Measurements from ENCODE around the gene COP1. TPM values are rescaled to one million over a fixed set of nuclear protein-coding genes. Genes with fewer than 3 reads are reported as not detected.

COP1 gene
- total RNA-seq, 6 experiments from 2014 or later: 19.7 to 33.7 (median 20.9) TPM

DNA sequence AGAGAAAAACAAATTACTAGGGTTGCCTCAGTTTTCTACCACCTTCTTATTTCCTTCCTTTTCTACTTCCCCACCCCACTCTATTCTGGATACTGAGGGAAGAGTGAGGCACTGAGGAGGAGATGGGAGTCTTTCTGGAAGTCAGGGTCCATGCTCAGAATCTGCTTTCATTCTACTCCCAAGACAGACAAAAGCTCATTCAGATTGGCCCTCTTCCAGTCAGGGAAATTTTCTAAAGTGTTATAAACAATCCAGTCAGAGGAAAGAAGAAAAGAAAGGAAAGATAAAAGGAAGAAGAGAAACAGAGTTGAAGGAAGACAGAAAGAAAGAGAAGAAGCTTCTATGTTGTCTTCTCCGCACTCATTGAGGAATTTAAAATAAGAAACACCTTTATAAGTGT is 228.6 kb downstream of the COP1 start:
- ATAC-seq (no peak), DNase-seq (no peak)
- WGBS (ENCODE audit: insufficient coverage, low coverage, low lambda C conversion rate, missing lambda C conversion rate): 100% methylated on average over 1 of the region's 1 CpG
- Histone ChIP-seq H3K9me3 (no peaks in the 10 kb centered on the region), H3K27ac (no peak overlapping the region), H3K36me3 (no peaks in the 10 kb centered on the region), H3K4me1 (no peaks in the 10 kb centered on the region), H3K4me3 (no peak overlapping the region), H3K27me3 (no peaks in the 10 kb centered on the region)
- intact Hi-C loops (cut with DNase I): no loop called here
- TF ChIP-seq CTCF (IDR thresholded peaks at IDR 0.05) (no peak), POLR2A (IDR thresholded peaks at IDR 0.05) (no peak)

DNA sequence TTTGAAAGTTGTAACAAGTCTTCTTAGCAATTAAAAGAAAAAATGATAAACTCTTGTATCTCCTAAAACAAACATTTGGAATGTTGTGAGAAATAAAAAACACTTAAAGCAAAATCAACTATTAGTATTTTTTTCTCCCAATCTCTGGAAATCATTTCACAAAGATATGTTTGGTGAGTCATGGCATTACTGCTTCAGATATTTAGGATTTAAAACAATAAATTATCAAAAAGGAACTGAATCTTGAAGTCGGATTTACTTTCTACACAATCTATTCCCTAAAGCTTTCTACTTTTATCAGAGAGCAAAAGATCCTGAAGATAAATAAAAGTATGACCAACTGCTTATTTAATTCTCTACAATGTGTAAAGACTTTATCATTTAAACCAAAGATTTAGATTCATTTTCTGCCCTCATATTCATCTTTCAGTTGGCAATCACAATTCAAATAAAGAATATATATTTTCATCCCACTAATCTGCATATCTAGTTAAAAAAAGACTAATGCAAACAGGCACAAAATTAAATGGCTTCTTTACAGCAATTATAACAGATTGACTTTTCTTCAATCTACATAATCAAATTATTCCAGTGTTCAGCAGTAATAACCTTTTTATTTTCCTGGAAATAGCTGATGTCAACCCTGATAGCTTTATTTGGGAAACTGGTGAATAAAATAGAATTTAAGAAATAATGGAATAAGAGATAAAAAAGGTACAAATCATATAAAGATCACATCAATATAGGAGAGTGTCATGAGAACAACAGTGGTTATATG is 230.0 kb downstream of the COP1 start:
- ATAC-seq (no peak), DNase-seq (no peak)
- Histone ChIP-seq H3K27me3 (no peaks in the 10 kb centered on the region), H3K9me3 (no peaks in the 10 kb centered on the region), H3K4me1 (no peaks in the 10 kb centered on the region), H3K36me3 (no peaks in the 10 kb centered on the region), H3K27ac (no peak overlapping the region), H3K4me3 (no peak overlapping the region)
- WGBS (ENCODE audit: insufficient coverage, low coverage, low lambda C conversion rate, missing lambda C conversion rate): 63% methylated on average over 1 of the region's 1 CpG
- intact Hi-C loops (cut with DNase I): no loop called here
- TF ChIP-seq POLR2A (IDR thresholded peaks at IDR 0.05) (no peak), CTCF (IDR thresholded peaks at IDR 0.05) (no peak)

GRCh38 chr1:175969231-175969630 is 237.9 kb downstream of the COP1 start:
- ATAC-seq (no peak), DNase-seq (no peak)
- Histone ChIP-seq H3K9me3 (no peaks in the 10 kb centered on the region), H3K4me1 (no peaks in the 10 kb centered on the region), H3K27ac (no peak overlapping the region), H3K27me3 (no peaks in the 10 kb centered on the region), H3K36me3 (peaks cover 0 to 3% (median 0%) of the 10 kb centered on the region in 4 donors), H3K4me3 (no peak overlapping the region)
- TF ChIP-seq CTCF (IDR thresholded peaks at IDR 0.05) (no peak), POLR2A (IDR thresholded peaks at IDR 0.05) (no peak)
- intact Hi-C loops (cut with DNase I): no loop called here

DNA sequence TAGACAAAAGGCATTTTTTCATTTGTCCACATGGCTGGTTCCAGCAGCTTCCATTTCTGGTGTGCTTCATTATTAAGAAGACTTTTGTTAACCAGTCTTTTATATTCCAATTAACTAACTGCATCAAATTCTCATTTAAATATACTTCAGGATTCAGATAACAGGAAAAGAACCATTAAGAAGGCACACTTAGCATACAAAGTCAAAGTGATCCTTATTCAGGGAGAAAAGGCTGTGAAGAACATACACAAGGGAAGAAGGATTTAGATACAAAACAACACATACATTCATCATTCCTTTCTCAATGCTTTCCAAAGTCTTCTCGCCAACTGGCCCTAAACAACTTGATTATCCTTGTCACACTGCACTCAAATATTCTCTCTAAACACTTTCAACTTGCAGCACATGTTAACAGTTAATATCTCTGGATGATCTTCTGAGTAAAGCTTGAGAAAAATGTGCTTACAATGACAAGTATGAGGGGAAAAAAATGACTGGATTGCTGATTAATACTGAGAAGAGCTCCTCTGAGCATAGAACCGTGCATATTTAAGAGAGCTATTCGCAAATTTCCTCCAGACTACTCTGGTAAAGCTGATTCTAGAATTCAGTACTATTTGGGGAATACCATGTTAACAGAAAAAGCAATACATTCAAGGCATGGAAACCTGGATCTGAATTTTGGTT is 238.5 kb downstream of the COP1 start:
- DNase-seq (no peak), ATAC-seq (no peak)
- Histone ChIP-seq H3K36me3 (peaks cover 0 to 3% (median 0%) of the 10 kb centered on the region in 4 donors), H3K4me1 (no peaks in the 10 kb centered on the region), H3K27ac (no peak overlapping the region), H3K27me3 (no peaks in the 10 kb centered on the region), H3K9me3 (no peaks in the 10 kb centered on the region), H3K4me3 (no peak overlapping the region)
- intact Hi-C loops (cut with DNase I): no loop called here
- TF ChIP-seq CTCF (IDR thresholded peaks at IDR 0.05) (no peak), POLR2A (IDR thresholded peaks at IDR 0.05) (no peak)
- 96% methylated on average over 3 of the region's 3 CpGs for WGBS (ENCODE audit: insufficient coverage, low coverage, low lambda C conversion rate, missing lambda C conversion rate)

Measured in right lobe of liver (tissue), 6 donors.